GM12878 (cell line): ENCODE results near the gene KIF2A. TPM values are rescaled to one million over a fixed set of nuclear protein-coding genes. Genes with fewer than 3 reads are reported as not detected.

Experiments used
- ATAC-seq: fragments of 200-7000 bp; cut with Tn5 transposase; 3 replicates; pipeline ENCODE4 v1.9.1; 2020; ENCODE audit warnings: mild to moderate bottlenecking, moderate library complexity
- BruUV-seq: library from RNA; stranded (reverse); fragments of 400-500 nt; replicated peaks from 2 replicates; lab custom pipeline; 2021; lab: Mats Ljungman, UMichigan
- CTCF ChIA-PET: fragments of 300-600 bp; sonication (Branson Sonifier 250); formaldehyde crosslinking; extraction: SDS; loops from one replicate; lab custom pipeline; 2021; ENCODE audit warnings: inconsistent platforms; lab: Yijun Ruan, JAX
- POLR2A ChIA-PET: fragments of 350-600 bp; formaldehyde crosslinking; extraction: SDS; loops from one replicate; lab custom pipeline; 2021; ENCODE audit warnings: inconsistent platforms; lab: Charles Lee
- RAD21 ChIA-PET: fragments of 300-600 bp; sonication (Branson Sonifier 250); formaldehyde crosslinking; loops from one replicate; lab custom pipeline; 2023; ENCODE audit warnings: antibody characterized with exemption; ENCODE audit not compliant: unreplicated experiment; lab: Charles Lee
- SMC1A ChIA-PET: fragments of 300-600 bp; sonication (Branson Sonifier 250); formaldehyde crosslinking; loops from one replicate; lab custom pipeline; 2023; ENCODE audit not compliant: unreplicated experiment, uncharacterized antibody; lab: Charles Lee
- DNase-seq: peaks from one replicate; pipeline ENCODE4 v3.0.0-alpha.2; 2011; ENCODE audit warnings: low read depth, low spot score
- FAIRE-seq: peaks from 3 replicates; lab custom pipeline; 2011; peaks lifted over from hg19 to GRCh38; lab: Jason Lieb, UNC
- H2AFZ ChIP-seq: 2 replicates; pipeline ENCODE4 v1.6.0; 2011; ENCODE audit warnings: low read depth, low read length, control low read depth; ENCODE audit not compliant: control insufficient read depth
- H3K27ac ChIP-seq: 2 replicates; pipeline ENCODE4 v1.5.1; 2011; ENCODE audit warnings: control low read depth; ENCODE audit not compliant: control insufficient read depth, insufficient read depth
- H3K27me3 ChIP-seq, 2 experiments: replicated peaks in 1 of 2; 2 replicates each; pipeline versions ENCODE4 v1.6.0 to v1.6.1; 2011; ENCODE audit warnings: low read length in 1 of 2; ENCODE audit not compliant: control insufficient read depth in 2 of 2, insufficient read depth in 2 of 2
- H3K36me3 ChIP-seq, 2 experiments: 2 replicates each; pipeline ENCODE4 v1.5.1; 2011; ENCODE audit warnings: low read length in 1 of 2; ENCODE audit not compliant: control insufficient read depth in 2 of 2, insufficient read depth in 2 of 2
- H3K4me1 ChIP-seq: 2 replicates; pipeline ENCODE4 v1.6.1; 2011; ENCODE audit warnings: mild to moderate bottlenecking, low read length, moderate library complexity, mixed read lengths; ENCODE audit not compliant: control insufficient read depth, insufficient read depth
- H3K4me2 ChIP-seq: 2 replicates; pipeline ENCODE4 v1.6.0; 2011; ENCODE audit warnings: control low read depth; ENCODE audit not compliant: control insufficient read depth, insufficient read depth
- H3K4me3 ChIP-seq: fragments of 200-600 bp; sonication (generic); 2 replicates; pipeline ENCODE4 v1.5.1; 2016
- H3K79me2 ChIP-seq: 2 replicates; pipeline ENCODE4 v1.6.0; 2011; ENCODE audit warnings: low read length; ENCODE audit not compliant: control insufficient read depth, insufficient read depth
- H3K9ac ChIP-seq: 2 replicates; pipeline ENCODE4 v1.8.0; 2011; ENCODE audit warnings: low read length, control low read depth, mixed read lengths; ENCODE audit not compliant: control insufficient read depth, insufficient read depth
- H3K9me3 ChIP-seq: replicated peaks from 3 replicates; pipeline ENCODE4 v1.5.1; 2011; ENCODE audit warnings: mild to moderate bottlenecking, low read length; ENCODE audit not compliant: control insufficient read depth, insufficient read depth
- H4K20me1 ChIP-seq: 2 replicates; pipeline ENCODE4 v1.6.0; 2011; ENCODE audit not compliant: control insufficient read depth, insufficient read depth
- BACH1 ChIP-seq: fragments of 450-650 bp; IDR thresholded peaks from 2 replicates; pipeline ENCODE4 v1.6.1; 2017; ENCODE audit warnings: mild to moderate bottlenecking, borderline replicate concordance
- BCLAF1 ChIP-seq: fragments of 450-650 bp; IDR thresholded peaks from 2 replicates; pipeline ENCODE4 v1.6.1; 2017; ENCODE audit warnings: antibody characterized with exemption, mild to moderate bottlenecking, moderate library complexity
- BRCA1 ChIP-seq: IDR thresholded peaks from 2 replicates; pipeline ENCODE4 v1.6.1; 2011; ENCODE audit warnings: low read depth, low read length, improper control_type of control experiment
- KAT2A ChIP-seq: conservative IDR thresholded peaks from 2 replicates; pipeline ENCODE4 v1.6.1; 2011; ENCODE audit warnings: low read depth, low read length; ENCODE audit not compliant: control insufficient read depth
- MEF2B ChIP-seq: fragments of 450-650 bp; IDR thresholded peaks from 2 replicates; pipeline ENCODE4 v1.6.1; 2018; ENCODE audit warnings: mild to moderate bottlenecking, moderate library complexity; ENCODE audit not compliant: partially characterized antibody, poor library complexity, severe bottlenecking
- NR2C2 ChIP-seq: IDR thresholded peaks from 2 replicates; pipeline ENCODE4 v1.6.1; 2011; ENCODE audit warnings: borderline replicate concordance, low read depth; ENCODE audit not compliant: control insufficient read depth, insufficient read length
- SP1 ChIP-seq: IDR thresholded peaks from one replicate; pipeline ENCODE4 v1.6.1; 2011; ENCODE audit warnings: low read depth, low read length
- in situ Hi-C: fragments of 300-500 bp; cut with MboI; formaldehyde crosslinking; loops from 9 replicates; pipeline ENCODE4 v1.14.3; 2018; ENCODE audit warnings: mixed read lengths
- intact Hi-C: fragments of 100-400 bp; cut with micrococcal nuclease; formaldehyde crosslinking; loops from one replicate; pipeline ENCODE4 v1.14.2; 2022; ENCODE audit not compliant: unreplicated experiment
- polyA plus RNA-seq, 11 experiments: library from polyadenylated mRNA; depleted of rRNA in 4 of 11; unstranded in 6 of 11; stranded (reverse) in 5 of 11; fragments of >200 nt; fragmentation: Nextera tagmentation in 4 of 11; fragmentation: Illumina TruSeq in 1 of 11; extraction: Ambion mirVana in 4 of 11; extraction: Trizol in 1 of 11; gene quantifications; 1 replicate in 1 of 11; 2 replicates in 10 of 11; pipeline versions ENCODE4 v1.2.1 to v1.2.3, GENCODE V29; 2011 to 2016; ENCODE audit warnings: inconsistent platforms in 2 of 11, missing spikeins in 2 of 11, low read depth in 1 of 11
- total RNA-seq, 4 experiments: library from RNA; depleted of rRNA in 3 of 4; stranded (reverse); fragments of >200 nt in 3 of 4; fragmentation: Illumina TruSeq in 1 of 4; extraction: Trizol in 1 of 4; gene quantifications; 2 replicates each; pipeline versions ENCODE4 v1.2.1 to v1.2.3, GENCODE V29; 2013 to 2021
- TF ChIP-seq, protein P1 (sequence below): fragments of 450-650 bp; IDR thresholded peaks from 2 replicates; pipeline ENCODE4 v1.6.1; 2016; ENCODE audit warnings: mild to moderate bottlenecking
- TF ChIP-seq, protein P2 (sequence below): fragments of 450-650 bp; IDR thresholded peaks from 2 replicates; pipeline ENCODE4 v1.6.1; 2014; ENCODE audit warnings: mild to moderate bottlenecking
- TF ChIP-seq, protein P3 (sequence below): IDR thresholded peaks from 2 replicates; pipeline ENCODE4 v1.6.1; 2012; ENCODE audit warnings: low read depth, low read length, improper control_type of control experiment

Gene KIF2A
- total and polyA plus RNA-seq, 10 of the 15 experiments (the other 5 are each of a cell fraction or from before 2014, with no cell fraction given): 35.9 to 124 (median 80.1) TPM

DNA sequence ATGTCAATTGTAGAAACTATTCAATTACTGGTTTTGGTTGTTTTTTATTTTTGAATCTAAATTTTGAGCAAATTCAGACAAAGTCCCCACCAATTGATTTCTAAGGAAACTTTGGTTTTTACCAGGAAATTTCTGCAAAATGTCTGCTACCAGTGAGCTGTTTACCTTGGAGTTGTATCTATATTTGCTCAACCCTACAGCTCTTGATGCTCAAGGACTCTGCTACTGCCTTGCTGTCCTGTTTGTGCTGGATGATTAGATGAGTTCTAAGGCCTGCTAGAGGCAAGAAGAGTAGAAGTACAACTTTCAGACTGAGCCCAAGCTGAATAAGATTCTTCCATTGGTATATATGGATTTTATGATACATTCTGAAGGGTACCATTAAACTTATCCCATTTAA, 42.6 kb upstream of the KIF2A start:
- POLR2A ChIA-PET: no interaction called here
- no peaks in the 10 kb centered on the region for H4K20me1 ChIP-seq
- no peaks in the 10 kb centered on the region for H3K27me3 ChIP-seq
- no peak for ATAC-seq
- H2AFZ ChIP-seq: no peak overlapping the region
- H3K36me3 ChIP-seq: no peaks in the 10 kb centered on the region
- no peak for DNase-seq
- FAIRE-seq: no peak
- BruUV-seq: no TSS peak
- H3K4me2 ChIP-seq: no peak overlapping the region
- CTCF ChIA-PET: interaction anchor here (1.6 to 1.8 kb wide), 2 partner anchors 9 to 26 kb away, joined by 3 to 6 read pairs; no protein-coding TSS in a partner anchor
- no peak overlapping the region for H3K9ac ChIP-seq
- RAD21 ChIA-PET: no interaction called here
- no peaks in the 10 kb centered on the region for H3K4me1 ChIP-seq
- in situ Hi-C loops (no loop called here), intact Hi-C loops (no loop called here)
- H3K4me3 ChIP-seq: no peak overlapping the region
- no peak overlapping the region for H3K27ac ChIP-seq
- H3K79me2 ChIP-seq: no peaks in the 10 kb centered on the region
- SMC1A ChIA-PET: interaction anchor here (0.6 to 1.6 kb wide), 6 partner anchors 10 to 70 kb away, joined by 3 to 6 read pairs (median 4); no protein-coding TSS in a partner anchor
- TF ChIP-seq MEF2B (no peak), BRCA1 (no peak), KAT2A (no peak), SP1 (no peak)
- TF ChIP-seq, protein P1, sequence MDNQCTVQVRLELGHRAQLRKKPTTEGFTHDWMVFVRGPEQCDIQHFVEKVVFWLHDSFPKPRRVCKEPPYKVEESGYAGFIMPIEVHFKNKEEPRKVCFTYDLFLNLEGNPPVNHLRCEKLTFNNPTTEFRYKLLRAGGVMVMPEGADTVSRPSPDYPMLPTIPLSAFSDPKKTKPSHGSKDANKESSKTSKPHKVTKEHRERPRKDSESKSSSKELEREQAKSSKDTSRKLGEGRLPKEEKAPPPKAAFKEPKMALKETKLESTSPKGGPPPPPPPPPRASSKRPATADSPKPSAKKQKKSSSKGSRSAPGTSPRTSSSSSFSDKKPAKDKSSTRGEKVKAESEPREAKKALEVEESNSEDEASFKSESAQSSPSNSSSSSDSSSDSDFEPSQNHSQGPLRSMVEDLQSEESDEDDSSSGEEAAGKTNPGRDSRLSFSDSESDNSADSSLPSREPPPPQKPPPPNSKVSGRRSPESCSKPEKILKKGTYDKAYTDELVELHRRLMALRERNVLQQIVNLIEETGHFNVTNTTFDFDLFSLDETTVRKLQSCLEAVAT: no peak
- no peaks in the 10 kb centered on the region for H3K9me3 ChIP-seq

GRCh38 chr5:62265648-62266112, 40.3 kb upstream of the KIF2A start:
- in situ Hi-C loops (no loop called here), intact Hi-C loops (loop anchor here (5.0 kb wide), 1 partner anchor 42 kb away; the partner anchor contains the start of gene KIF2A)
- Histone ChIP-seq H2AFZ (no peak overlapping the region), H3K4me3 (no peak overlapping the region), H4K20me1 (no peaks in the 10 kb centered on the region), H3K27me3 (no peaks in the 10 kb centered on the region), H3K79me2 (no peaks in the 10 kb centered on the region), H3K27ac (no peak overlapping the region), H3K9me3 (no peaks in the 10 kb centered on the region), H3K4me2 (no peak overlapping the region), H3K4me1 (no peaks in the 10 kb centered on the region), H3K36me3 (no peaks in the 10 kb centered on the region), H3K9ac (no peak overlapping the region)
- ChIA-PET CTCF (interaction anchor here (2.0 kb wide), 1 partner anchor 18 kb away, joined by 5 read pairs; no protein-coding TSS in a partner anchor), RAD21 (no interaction called here), SMC1A (interaction anchor here (0.8 kb wide), 1 partner anchor 9 kb away, joined by 4 read pairs; no protein-coding TSS in a partner anchor), POLR2A (interaction anchor here (1.0 kb wide), 1 partner anchor 9 kb away, joined by 3 read pairs; no protein-coding TSS in a partner anchor)
- ATAC-seq: no peak
- no TSS peak for BruUV-seq
- no peak for FAIRE-seq
- DNase-seq: no peak
- TF ChIP-seq BACH1 (no peak), NR2C2 (no peak), BCLAF1 (no peak)
- TF ChIP-seq, protein P2, sequence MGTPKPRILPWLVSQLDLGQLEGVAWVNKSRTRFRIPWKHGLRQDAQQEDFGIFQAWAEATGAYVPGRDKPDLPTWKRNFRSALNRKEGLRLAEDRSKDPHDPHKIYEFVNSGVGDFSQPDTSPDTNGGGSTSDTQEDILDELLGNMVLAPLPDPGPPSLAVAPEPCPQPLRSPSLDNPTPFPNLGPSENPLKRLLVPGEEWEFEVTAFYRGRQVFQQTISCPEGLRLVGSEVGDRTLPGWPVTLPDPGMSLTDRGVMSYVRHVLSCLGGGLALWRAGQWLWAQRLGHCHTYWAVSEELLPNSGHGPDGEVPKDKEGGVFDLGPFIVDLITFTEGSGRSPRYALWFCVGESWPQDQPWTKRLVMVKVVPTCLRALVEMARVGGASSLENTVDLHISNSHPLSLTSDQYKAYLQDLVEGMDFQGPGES: no peak
- TF ChIP-seq, protein P3, sequence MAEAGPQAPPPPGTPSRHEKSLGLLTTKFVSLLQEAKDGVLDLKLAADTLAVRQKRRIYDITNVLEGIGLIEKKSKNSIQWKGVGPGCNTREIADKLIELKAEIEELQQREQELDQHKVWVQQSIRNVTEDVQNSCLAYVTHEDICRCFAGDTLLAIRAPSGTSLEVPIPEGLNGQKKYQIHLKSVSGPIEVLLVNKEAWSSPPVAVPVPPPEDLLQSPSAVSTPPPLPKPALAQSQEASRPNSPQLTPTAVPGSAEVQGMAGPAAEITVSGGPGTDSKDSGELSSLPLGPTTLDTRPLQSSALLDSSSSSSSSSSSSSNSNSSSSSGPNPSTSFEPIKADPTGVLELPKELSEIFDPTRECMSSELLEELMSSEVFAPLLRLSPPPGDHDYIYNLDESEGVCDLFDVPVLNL: no peak
